ENCODE measurements around the gene NFE2L3. TPM values are rescaled to one million over a fixed set of nuclear protein-coding genes. Genes with fewer than 3 reads are reported as not detected.

The NFE2L3 gene
- total and polyA plus RNA-seq, 2 donors (not counting 3 experiments of a cell fraction or from before 2014, with no cell fraction given), result 29.6 to 40.2 TPM

GRCh38 chr7:26180792-26181198 lies 28.8 kb downstream of the NFE2L3 start:
- Histone ChIP-seq H3K9me3 (replicated peaks; ENCODE audit: control insufficient read depth, insufficient read depth, low read length) (no peaks in the 10 kb centered on the region), H3K4me2 (ENCODE audit: insufficient read depth, low read length) (no peak overlapping the region), H3K27ac (ENCODE audit: insufficient read depth, low read depth, low read length) (no peak overlapping the region), H3K4me1 (ENCODE audit: control insufficient read depth, extremely low read depth, insufficient read depth, low read length) (no peaks in the 10 kb centered on the region), H3K27me3 (ENCODE audit: control insufficient read depth in 2 of 2, insufficient read depth in 2 of 2, low read length in 2 of 2) (no peaks in the 10 kb centered on the region), H4K20me1 (replicated peaks; ENCODE audit: control insufficient read depth, extremely low read depth, insufficient read depth, low read length) (no peaks in the 10 kb centered on the region), H3K9ac (replicated peaks; ENCODE audit: extremely low read depth, insufficient read depth, low read length) (no peak overlapping the region), H3K9me1 (replicated peaks; ENCODE audit: control insufficient read depth, extremely low read depth, insufficient read depth, low read length) (no peaks in the 10 kb centered on the region), H3K79me2 (ENCODE audit: control insufficient read depth, insufficient read depth, low read length) (no peaks in the 10 kb centered on the region), H3K36me3 (ENCODE audit: control insufficient read depth in 2 of 2, extremely low read depth in 1 of 2, insufficient read depth in 2 of 2, low read length in 2 of 2) (peaks cover 2 to 5% of the 10 kb centered on the region in 2 experiments), H2AFZ (ENCODE audit: low read depth, low read length) (no peak overlapping the region), H3K4me3 (replicated peaks in 1 of 3; ENCODE audit: insufficient read depth in 1 of 3, low read depth in 1 of 3, low read length in 3 of 3) (no peak overlapping the region)
- DNase-seq (ENCODE audit: low read depth, low spot score) (no peak), FAIRE-seq (no peak)
- TF ChIP-seq FOS (IDR thresholded peaks at IDR 0.05; ENCODE audit: borderline replicate concordance, insufficient read depth, low read length), result no peak
- no peak for TF ChIP-seq GATA2 (IDR thresholded peaks at IDR 0.05; ENCODE audit: insufficient read depth, insufficient read length, low read depth, low read length)
- TF ChIP-seq POLR2A (IDR thresholded peaks at IDR 0.05; ENCODE audit: low read depth, low read length), result no peak
- no peak for TF ChIP-seq MYC (IDR thresholded peaks at IDR 0.05; ENCODE audit: low read depth, low read length)
- TF ChIP-seq CTCF (IDR thresholded peaks at IDR 0.05; ENCODE audit: extremely low read depth in 1 of 2, insufficient read depth in 1 of 2, low read depth in 1 of 2, low read length in 2 of 2), result no peak
- TF ChIP-seq EZH2 (IDR thresholded peaks at IDR 0.05; ENCODE audit: borderline replicate concordance, low read depth, low read length, severe bottlenecking), result no peak
- TF ChIP-seq, protein P1, sequence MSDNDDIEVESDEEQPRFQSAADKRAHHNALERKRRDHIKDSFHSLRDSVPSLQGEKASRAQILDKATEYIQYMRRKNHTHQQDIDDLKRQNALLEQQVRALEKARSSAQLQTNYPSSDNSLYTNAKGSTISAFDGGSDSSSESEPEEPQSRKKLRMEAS (IDR thresholded peaks at IDR 0.05; ENCODE audit: insufficient read depth, insufficient read length), result no peak
- TF ChIP-seq POLR2AphosphoS5 (IDR thresholded peaks at IDR 0.05; ENCODE audit: insufficient read depth, low read depth, low read length), result no peak
- TF ChIP-seq JUN (IDR thresholded peaks at IDR 0.05; ENCODE audit: borderline replicate concordance, insufficient read depth, insufficient read length, low read depth), result no peak
- intact Hi-C loops (cut with micrococcal nuclease) (no loop called here), dilution Hi-C loops (cut with MboI; ENCODE audit: extremely low pct_ligation_motif_present, low sequenced_read_pairs) (loop anchor here (25.0 kb wide), 1 partner anchor 982 kb away; the partner anchor contains the start of genes HOXA10, HOXA3, HOXA7 and HOXA9)
- ChIA-PET POLR2A (interaction anchor here (1.1 to 1.5 kb wide), 2 partner anchors 25 to 29 kb away, joined by 3 read pairs; partner anchors contain the start of gene NFE2L3), CTCF (interaction anchor here (0.8 to 4.6 kb wide), 8 partner anchors 8 to 184 kb away, joined by 3 to 30 read pairs (median 6); partner anchors contain the start of gene NFE2L3)
- no TSS peak for BruUV-seq (replicated peaks)

Data from endothelial cell of umbilical vein (primary cell).